Fibroblast of the conjunctiva (primary cell): ENCODE measurements around the gene RAB44.
"Not testable (repeated sequence)": the region's sequence is repeated elsewhere in the genome, so short reads cannot be mapped to it uniquely, and the experiment has no call there.

ENCODE experiments used
- DNase-seq: peaks from one replicate; pipeline ENCODE4 v3.0.0-alpha.2; 2010; ENCODE audit warnings: low read depth

RAB44 gene

DNA sequence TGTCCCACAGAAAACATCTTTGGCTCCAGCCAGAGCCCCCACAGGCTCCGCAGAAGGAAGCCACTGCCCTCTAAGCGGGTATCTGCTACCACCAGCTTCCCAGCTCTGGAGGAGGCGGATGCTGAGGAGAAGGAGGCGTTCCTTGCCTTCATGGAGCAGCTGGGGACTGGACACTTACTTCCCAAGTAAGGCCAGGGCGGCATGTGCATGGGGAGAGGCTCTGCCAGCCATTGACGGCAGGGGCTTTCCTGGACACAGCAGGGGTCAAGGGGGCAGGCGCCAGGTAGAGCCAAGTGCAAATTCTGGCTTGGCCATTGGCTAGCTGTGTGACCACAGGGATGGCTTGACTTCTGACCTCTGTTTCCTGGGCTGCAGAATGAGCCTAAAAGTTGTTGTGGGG is 17.8 kb downstream of the RAB44 start:
- DNase-seq = no peak

DNA sequence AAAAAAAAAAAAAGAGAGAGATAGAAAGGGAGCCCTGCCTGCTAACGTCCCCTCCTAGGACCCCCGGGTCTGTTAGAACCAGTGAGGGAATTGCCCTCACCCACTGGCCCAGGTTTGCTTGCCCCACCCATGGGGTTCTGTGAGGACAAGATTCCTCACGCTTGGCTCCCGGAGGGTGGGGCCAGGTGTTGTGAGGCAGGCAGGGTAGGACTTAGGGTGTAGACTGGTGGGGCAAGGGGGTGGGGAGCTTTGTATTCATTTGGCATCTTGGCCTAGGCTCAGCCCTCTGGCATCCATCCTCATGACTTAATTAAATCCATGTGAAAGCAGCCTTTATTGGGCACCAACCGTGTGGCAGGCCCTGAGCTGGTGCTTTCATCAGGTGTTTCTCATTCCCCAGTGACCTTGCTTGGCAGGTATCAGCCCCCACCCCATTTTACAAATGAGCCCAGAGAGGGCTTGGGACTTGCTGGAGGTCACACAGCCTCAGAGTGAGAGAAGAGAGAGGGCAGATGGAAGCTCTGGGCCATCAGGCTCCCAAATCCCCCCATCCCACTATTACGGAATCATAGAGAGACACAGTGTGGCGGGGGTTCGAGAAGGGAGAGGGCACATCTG is 19.0 kb downstream of the RAB44 start:
- no peak for DNase-seq

DNA sequence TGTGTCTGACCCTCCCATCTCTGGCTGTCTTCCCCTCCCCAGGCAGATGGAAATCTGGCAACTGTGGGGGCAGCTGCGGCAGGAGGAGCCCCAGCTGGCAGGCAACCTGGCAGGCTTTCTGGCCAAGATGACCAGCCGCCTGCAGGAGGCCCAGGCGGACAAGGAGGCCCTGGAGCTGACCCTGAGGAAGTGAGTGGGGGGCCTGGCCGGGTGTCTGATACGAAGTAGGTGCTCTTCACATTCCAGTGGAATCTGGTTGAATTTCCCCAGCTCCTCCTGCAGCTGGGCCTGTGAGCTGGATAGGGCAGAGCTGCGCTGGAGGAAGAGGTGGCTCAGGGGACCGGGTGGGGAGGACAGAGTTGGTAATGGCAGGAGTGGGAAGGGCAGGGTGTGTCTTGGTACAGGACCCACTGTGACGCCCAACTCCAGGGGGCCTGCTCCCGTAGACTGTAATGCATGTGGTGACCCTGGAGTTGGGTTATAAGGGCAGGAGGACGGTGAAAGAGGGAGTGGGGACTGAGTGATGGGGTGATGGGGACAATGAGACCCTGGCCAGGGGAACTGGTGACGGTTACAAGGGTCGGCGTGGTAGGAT is 19.7 kb downstream of the RAB44 start:
- no peak for DNase-seq

DNA sequence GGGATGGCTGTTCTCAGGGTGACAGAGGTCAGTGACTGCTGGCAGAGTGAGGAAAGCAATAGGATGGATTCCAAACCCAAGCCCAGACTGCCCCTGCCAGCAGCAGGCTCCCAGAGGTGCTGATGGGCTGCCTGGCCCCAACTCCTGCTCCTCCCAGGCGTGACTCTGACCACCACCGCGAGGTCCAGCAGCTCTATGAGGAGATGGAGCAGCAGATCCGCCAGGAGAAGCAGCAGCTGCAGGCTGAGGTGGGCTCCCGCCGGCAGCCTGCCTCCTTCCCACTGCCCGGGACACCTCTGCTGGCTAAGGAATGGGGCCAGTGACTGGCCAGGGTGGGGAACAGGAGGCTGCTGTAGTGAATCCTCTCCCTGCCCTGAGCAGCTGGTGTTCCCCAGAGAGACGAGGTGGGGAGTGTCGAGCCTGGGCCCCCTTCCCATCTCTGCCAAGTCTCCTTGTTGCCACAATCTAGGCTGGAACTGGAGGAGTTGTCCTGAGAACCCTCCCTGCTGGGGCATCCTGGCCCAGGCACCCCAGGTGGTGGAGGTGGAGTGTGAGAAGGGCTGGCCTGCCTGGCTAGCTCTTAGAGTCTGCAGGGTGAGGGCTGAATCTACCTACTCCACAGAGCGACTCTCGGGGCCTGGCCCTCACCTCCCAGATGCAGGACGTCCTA is 20.4 kb downstream of the RAB44 start:
- no peak for DNase-seq

DNA sequence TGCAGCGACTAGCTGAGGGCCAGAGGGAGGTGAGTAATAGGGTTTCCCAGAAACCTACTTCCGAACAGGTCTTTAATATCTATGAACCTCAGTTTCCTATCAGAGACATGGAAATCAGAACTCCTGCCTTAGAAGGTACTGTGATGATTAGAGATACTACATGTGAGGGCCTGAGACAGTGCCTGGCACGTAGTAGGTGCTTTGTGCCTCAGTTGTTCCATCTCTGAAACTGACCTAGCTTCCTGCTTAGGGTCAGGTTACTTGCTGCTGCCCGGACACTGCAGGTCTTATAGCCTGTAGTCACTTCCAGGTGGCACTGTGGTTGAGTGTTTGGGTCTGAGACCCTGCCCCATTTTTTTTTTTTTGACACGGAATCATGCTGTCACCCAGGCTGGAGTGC is 20.9 kb downstream of the RAB44 start:
- DNase-seq = no peak

DNA sequence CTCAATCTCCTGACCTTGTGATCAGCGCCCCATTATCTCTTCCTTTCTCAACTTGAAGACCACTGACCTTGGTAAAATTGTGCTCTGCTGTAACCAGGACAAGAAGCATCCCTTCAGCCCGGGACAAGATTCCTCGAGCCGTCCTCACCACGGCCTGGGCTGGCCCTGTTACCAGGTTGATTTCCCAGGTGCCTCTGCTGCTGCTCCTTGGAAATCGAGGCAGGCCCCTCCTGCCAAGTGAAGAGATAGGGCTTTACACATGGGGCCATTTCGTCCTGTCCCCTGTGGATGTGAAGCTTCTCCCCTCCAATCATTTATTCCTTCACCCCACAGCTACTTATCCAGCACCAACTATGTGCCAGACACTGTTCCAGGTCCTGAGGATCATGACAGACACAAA is 21.5 kb downstream of the RAB44 start:
- DNase-seq = no peak

DNA sequence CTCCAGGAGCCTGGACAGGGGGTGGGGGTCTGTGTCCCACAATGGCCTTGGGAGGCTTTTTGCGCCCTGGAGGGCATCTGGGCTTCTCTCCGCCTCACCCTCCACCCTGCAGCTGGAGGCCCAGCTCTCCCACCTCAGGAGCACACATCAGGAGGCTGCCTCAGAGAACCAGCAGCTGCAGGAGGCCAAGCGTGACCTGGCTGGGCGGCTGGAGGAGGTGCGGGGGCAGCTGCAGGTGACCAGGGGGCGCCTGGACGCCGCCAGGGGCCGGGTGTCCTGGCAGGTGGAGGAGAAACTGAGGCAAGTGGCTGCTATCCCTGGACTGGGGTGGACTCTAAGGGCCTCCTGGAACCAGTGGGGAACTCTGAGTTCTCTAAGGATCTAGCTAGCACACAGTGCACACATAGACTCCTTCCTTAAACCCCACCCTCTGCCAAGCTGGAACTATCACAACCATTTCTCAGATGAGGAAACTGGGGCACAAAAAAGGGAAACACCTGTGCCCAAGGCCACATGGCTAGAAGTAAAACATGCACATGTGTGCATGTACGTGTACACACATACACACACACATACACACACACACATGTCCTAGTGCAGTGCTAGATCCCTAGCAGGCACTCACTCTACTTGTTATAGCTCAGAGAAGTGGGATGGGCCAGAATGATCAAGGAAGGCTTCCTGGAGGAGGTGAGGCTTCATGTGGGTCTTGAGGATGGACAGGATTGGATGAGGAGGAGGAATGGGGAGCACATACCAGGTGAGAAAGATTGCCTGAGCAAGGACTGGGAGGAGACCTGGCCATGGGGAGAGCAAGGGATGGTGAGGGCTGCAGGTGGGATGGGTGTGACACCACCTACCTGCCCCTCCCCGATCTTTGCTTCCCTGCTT is 22.9 kb downstream of the RAB44 start:
- DNase-seq = no peak

DNA sequence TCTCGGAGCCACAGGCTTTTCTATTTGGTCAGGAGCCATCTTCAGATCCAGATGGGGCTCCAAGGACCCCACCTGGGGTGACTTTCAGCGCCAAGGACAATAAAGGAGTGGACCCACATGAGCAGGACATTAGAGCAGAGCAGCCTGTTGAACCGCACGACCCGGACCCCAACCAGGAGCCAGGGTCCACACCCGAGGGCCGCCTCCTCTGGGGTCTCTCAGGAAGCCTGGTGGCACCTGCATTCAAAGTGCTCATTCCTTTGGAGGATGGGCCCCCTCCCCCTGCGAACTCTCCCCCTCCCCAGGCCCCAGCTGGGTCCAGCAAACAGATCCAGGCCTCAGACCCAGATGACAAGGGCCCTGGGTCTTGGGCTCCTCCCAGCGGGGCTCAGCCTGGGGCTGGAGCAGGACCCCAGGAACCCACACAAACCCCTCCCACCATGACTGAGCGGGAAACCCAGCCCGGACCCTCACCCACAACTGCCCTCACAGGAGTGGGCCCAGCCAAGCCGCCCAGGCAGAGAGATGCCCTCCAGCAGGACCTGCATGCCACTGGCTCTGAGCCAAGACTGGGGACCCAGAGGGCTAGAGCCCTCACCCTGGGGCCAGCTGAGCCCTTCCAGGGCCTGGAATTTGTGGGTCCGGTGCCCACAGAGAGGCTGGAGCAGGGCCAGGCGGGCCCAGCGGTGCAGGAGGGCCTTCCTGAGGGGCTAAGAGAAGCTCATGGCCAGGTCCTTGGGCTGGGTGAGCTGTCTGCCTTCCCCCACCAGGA is 23.9 kb downstream of the RAB44 start:
- DNase-seq = no peak

DNA sequence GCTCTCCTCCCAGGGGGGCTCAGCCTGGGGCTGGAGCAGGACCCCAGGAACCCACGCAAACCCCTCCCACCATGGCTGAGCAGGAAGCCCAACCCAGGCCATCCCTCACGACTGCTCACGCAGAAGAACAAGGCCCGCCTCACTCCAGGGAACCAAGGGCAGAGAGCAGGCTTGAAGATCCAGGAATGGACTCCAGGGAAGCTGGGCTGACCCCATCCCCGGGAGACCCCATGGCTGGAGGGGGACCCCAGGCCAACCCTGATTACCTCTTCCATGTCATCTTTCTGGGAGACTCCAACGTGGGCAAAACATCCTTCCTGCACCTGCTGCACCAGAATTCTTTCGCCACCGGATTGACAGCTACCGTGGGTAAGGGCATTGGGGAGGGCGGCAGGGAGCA is 24.7 kb downstream of the RAB44 start:
- DNase-seq = no peak

DNA sequence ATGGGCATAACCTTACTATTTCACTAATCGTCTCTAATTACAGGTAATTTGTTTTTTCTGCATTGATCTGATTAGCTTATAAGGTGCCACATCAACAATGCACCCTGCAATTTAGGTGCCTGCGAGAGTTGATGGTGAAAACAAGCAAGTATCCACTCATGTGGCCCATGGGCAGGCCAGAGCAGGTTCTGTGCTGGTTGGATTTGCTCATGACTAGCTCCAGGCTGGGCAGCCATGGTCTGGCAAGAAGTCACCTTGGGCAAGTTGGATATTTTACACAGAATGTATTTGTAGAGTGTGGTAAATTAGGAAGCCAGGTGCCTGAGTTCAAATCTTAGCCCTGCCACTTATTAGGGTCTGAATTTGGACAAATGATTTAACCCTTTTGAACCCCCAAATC is 25.3 kb downstream of the RAB44 start:
- DNase-seq = no peak

DNA sequence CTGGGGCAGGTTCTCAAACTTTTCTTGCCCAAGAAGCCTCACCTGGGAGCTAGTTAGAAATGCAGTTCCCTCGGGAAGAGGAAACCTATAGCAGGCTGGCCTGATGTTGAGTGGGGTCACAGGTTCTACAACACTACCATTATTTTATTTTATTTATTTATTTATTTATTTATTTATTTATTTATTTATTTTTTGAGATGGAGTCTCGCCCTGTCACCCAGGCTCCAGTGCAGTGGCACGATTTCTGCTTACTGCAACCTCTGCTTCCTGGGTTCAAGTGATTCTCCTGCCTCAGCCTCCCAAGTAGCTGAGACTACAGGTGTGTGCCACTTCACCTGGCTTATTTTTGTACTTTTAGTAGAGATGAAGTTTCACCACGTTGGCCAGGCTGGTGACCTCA is 26.4 kb downstream of the RAB44 start:
- not testable (repeated sequence) for DNase-seq

DNA sequence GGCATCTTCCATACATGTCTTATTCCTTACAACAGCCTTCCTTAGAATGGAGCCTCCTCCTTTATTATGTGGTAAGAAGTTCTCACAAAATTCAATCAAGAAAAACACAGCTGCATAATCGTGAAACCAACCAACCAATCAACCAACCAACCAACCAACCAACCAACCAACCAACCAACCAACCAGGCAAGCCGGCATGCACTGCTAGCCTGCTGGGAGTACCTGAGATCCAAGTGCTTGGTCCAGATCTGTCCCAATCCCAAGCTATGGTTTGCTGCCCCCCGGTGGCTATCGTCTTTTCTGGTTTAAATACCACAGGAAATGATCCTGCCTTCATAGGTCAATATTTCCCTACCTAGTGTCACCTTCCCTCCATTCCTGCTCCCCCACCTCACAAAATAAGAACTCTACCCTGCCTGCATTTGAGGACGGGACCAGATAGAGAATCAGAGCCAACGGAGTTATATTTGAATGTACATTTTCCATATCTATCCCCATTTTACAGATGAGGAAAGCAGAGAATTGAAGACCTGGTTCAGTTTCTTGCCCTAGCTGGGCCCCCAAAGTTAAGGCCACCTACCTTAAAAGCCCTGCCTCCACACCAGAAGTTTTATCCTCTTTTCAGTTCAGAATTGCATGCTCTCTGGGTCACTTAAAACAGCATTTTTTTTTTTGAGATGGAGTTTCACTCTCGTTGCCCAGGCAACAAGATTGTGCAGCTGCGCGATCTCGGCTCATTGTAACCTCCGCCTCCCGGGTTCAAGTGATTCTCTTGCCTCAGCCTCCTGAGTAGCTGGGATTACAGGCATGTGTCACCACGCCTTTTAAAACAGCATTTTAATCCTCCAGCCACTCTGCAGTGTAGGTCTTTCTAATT is 27.1 kb downstream of the RAB44 start:
- peak; percentile 31 for DNase-seq

DNA sequence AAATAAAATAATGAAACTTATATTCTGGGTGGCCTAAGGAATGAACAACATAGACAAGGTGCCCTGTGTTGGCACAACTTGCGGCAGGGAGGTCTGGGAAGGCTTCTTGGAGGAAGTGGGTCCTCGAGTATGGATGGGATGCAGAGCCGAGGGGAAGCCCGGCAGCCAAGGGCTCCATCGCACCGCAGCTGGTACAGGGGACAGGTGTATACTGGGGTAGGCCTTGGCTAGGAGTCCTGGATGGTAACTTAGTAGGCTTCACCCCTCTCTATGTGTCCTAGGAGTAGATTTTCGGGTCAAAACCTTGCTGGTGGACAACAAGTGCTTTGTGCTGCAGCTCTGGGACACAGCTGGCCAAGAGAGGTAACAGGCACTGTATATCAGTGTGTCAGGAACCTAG is 28.0 kb downstream of the RAB44 start:
- no peak for DNase-seq

DNA sequence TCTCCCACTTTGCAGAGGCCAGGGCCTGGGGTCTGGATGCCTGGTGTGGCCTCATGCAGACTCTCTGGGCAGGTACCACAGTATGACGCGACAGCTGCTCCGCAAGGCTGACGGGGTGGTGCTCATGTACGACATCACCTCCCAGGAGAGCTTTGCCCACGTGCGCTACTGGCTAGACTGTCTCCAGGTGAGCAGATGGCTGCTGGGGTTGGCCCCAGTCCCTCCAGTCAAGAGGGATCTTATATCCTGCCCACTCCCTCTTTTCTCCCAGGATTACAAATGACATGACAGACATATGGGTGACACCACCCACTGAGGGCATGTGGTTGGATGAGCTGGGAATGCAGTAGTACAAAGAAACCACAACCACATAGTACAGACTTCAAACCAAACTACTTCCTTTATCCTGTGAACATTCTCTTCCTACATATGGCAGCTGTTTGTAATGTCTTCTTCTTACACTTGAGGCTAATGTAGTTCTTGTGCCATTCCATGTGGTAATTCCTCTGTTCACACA is 29.9 kb downstream of the RAB44 start:
- no peak for DNase-seq

DNA sequence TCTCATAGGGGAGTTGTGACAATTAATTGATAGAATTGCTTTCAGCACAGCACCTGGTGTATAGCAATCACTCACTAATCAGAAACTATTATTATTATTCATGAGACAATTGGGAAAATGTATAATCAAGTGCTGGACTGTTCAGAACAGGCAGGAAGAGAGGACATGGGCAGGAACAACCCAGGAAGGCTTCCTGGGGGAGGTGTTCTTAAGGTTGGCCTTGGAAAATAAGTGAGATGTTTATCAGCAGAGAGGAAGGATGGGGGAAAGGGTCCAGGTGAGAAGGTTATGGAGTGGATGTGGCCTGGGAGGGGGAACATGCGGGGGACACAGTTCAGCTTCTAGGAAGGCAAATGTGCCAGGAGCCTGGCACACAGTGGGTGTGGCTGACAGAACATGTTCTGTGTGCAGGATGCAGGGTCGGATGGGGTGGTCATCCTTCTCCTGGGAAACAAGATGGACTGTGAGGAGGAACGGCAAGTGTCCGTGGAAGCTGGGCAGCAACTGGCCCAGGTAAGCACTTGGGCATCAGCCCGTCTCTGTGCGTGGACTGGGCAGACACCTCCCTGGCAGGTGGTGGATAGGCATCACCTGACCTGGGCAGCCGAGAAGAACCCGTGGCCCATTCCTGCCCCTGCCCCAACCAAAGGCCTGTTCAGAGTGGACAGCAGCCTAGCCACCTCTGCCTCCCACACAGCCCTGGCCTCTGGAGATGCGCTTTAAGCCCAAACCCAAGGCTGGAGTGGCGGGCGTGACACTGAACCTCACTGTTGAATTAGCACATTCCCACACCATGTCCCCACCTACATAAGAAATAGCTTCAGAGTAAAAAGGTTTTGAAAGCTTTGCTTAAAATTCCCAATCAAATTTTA is 30.9 kb downstream of the RAB44 start:
- no peak for DNase-seq

DNA sequence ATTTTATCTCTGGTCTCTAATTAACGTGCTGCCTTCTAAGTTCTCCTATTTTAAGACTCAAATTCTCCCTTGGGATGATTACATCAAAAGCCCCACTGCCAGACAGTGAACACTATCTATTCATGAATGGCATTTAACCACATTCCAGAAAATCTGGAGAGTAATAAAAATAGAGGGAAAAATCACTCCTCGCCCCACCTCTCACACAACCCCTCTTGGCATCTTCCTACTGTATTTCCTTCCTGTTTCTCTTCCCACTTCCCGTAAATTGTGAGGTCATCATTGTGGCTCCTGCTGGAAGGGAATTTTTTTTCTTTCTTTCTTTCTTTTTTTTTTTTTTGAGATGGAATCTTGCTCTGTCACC is 31.5 kb downstream of the RAB44 start:
- DNase-seq = no peak

DNA sequence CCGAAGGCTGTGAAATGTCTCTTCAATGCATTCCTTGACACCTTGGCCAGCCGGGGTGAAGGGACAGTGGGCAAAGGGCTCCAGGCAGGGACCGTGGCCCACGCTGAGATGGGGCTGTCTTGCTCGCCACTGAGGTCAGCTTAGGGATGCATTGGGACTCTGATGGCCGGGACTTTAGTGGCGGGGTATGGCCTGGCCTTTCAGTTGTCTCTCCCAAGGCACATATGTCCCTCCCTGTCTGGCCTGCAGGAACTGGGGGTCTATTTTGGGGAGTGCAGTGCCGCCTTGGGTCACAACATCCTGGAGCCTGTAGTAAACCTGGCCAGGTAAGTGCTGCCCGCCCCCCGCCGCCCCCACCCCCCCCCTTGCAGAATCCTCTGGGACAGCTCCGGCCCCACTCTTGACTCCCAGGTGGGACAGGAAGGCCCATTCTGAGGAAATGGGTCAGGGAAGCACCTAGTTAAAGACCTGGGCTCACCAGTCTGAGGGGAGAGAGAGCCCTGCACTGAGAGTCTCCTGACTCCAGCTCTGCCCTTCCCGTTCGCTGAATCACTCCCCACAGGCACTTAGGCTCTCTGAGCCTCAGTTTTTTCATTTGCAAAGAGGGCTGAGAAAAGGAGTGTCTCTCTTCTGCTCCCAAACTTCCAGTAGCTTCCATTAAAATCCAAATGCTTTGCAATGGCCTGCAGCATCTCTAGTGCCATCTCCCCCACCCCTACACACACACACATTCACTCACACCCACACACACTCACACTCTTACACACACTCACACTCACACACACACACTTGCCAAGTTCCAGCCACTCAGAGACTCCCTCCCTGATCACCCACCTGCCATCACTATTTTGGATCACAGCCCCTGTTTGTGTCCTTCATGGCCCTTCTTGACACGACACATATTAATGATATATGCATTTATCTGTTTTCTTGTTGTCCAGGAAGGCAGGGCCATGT is 33.1 kb downstream of the RAB44 start:
- DNase-seq = no peak

DNA sequence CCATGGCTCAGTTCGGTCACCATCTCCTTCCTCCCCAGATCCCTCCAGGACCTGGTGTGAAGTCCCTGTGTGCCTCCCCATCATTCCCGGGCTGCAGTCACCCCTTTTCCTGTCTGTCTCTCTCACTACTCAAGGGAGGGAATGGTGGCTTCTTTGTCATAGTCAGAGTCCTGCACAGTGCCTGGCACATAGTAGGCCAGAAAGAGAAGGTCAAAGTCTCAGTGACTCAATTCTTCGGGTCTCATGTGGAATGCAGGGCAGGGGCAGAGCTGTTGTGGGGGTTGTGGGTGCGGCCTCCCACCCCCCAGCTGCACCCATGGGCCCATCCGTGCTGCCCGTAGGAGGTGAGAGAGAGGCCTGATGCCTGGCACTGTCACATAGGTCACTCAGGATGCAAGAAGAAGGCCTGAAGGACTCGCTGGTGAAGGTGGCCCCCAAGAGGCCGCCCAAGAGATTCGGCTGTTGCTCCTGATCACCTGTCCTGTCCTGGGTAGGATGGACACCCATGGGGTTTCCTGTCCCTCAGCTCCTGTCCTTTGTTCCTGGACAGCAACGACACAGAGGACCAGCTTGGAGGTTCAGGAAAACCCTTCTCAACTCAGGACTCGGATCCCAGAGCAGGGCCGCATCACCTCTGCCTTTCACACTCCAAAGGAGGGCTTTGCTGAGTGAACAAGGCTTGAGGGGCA is 34.1 kb downstream of the RAB44 start:
- no peak for DNase-seq
